Esophagus muscularis mucosa (tissue), 4 donors: ENCODE results near the gene SPOCK1. TPM values are rescaled to one million over a fixed set of nuclear protein-coding genes. Genes with fewer than 3 reads are reported as not detected.

ENCODE experiments used
- DNase-seq: peaks from one replicate; pipeline ENCODE4 v3.0.0-alpha.2; 2017; ENCODE audit errors: extremely low spot score
- H3K27ac ChIP-seq, 4 donors: fragments of 200-600 bp; sonication (generic); replicated peaks in 1 of 4; 1 replicate in 3 of 4; 2 replicates in 1 of 4; pipeline ENCODE4 v1.5.1; 2016 to 2019; ENCODE audit warnings: mild to moderate bottlenecking in 1 of 4
- H3K27me3 ChIP-seq, 4 donors: fragments of 200-600 bp; sonication (generic); one replicate each; pipeline versions ENCODE4 v1.5.1 to v1.6.0; 2016 to 2019
- H3K36me3 ChIP-seq, 4 donors: fragments of 200-600 bp; sonication (generic); one replicate each; pipeline ENCODE4 v1.5.1; 2016 to 2019
- H3K4me1 ChIP-seq, 4 donors: fragments of 200-600 bp; sonication (generic); one replicate each; pipeline ENCODE4 v1.5.1; 2016 to 2019
- H3K4me3 ChIP-seq, 4 donors: fragments of 200-600 bp; sonication (generic); 1 replicate in 2 of 4; 2 replicates in 2 of 4; pipeline ENCODE4 v1.5.1; 2016 to 2019; ENCODE audit warnings: mild to moderate bottlenecking in 4 of 4, moderate library complexity in 1 of 4
- H3K9me3 ChIP-seq, 4 donors: fragments of 200-600 bp; sonication (generic); 1 replicate in 3 of 4; 2 replicates in 1 of 4; pipeline ENCODE4 v1.5.1; 2016 to 2019
- CTCF ChIP-seq, 3 experiments: fragments of 200-600 bp in 2 of 3; fragments of 450-650 bp in 1 of 3; sonication (generic) in 2 of 3; IDR thresholded peaks; one replicate each; pipeline ENCODE4 v1.5.1; 2017 to 2019; ENCODE audit warnings: antibody characterized with exemption in 3 of 3, mild to moderate bottlenecking in 2 of 3, moderate library complexity in 1 of 3
- EP300 ChIP-seq: sonication (generic); formaldehyde crosslinking; IDR thresholded peaks from one replicate; pipeline ENCODE4 v1.6.1; 2017; ENCODE audit warnings: antibody characterized with exemption
- POLR2A ChIP-seq: fragments of 450-650 bp; IDR thresholded peaks from one replicate; pipeline ENCODE4 v1.6.1; 2017; ENCODE audit warnings: antibody characterized with exemption, moderate library complexity, mild to moderate bottlenecking, low read depth
- POLR2AphosphoS5 ChIP-seq, 2 donors: sonication (generic); formaldehyde crosslinking; IDR thresholded peaks; one replicate each; pipeline ENCODE4 v1.6.1; 2017; ENCODE audit warnings: antibody characterized with exemption in 2 of 2
- WGBS: methylation state at CpG from one replicate; pipeline ENCODE4 v1.1.5; 2018; 5-methylcytosine and 5-hydroxymethylcytosine counted together
- intact Hi-C: fragments of 100-400 bp; cut with DNase I; formaldehyde crosslinking; loops from one replicate; pipeline ENCODE4 v1.15.1; 2023
- total RNA-seq, 4 donors: library from RNA; depleted of rRNA; stranded (reverse); fragments of >200 nt; gene quantifications; one replicate each; pipeline versions ENCODE4 v1.1.0 to v1.2.1, GENCODE V29; 2016

The SPOCK1 gene
- total RNA-seq, 4 donors from 2014 or later, result 39.0 to 52.4 (median 45.6) TPM

DNA sequence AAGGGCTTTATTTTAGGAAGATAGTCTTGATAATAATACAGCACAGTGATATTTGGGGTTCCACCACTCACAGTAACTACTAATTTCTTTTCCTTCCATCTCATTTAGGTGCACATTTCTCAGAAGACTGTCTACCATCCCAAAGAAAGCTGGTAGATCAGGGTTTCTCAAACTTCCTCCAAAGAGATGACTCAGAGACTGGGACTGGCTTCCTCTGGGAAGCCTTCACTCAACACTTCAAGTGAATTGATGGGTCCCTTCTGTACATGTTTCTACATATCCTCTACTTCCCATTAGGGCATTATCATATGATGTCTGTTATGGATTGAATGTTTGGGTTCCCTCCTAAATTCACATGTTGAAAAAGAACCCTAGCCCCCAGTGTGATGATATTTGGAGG lies 138.5 kb downstream of the SPOCK1 start:
- no peak for DNase-seq
- Histone ChIP-seq H3K9me3 (no peaks in the 10 kb centered on the region), H3K27ac (no peak overlapping the region), H3K36me3 (no peaks in the 10 kb centered on the region), H3K4me1 (peaks cover 0 to 8% (median 8%) of the 10 kb centered on the region in 4 donors), H3K4me3 (no peak overlapping the region), H3K27me3 (peaks cover 0 to 13% (median 0%) of the 10 kb centered on the region in 4 donors)
- no peak for TF ChIP-seq POLR2AphosphoS5 (IDR thresholded peaks at IDR 0.05)
- no peak for TF ChIP-seq EP300
- no peak for TF ChIP-seq CTCF (IDR thresholded peaks at IDR 0.05)
- TF ChIP-seq POLR2A, result no peak
- intact Hi-C loops, result no loop called here

GRCh38 chr5:137359941-137360340 lies 139.2 kb downstream of the SPOCK1 start:
- intact Hi-C loops, result no loop called here
- no peak for DNase-seq
- TF ChIP-seq CTCF (IDR thresholded peaks at IDR 0.05) (no peak), EP300 (no peak), POLR2A (no peak), POLR2AphosphoS5 (IDR thresholded peaks at IDR 0.05) (no peak)
- H3K9me3 ChIP-seq, result no peaks in the 10 kb centered on the region
- H3K36me3 ChIP-seq, result no peaks in the 10 kb centered on the region
- H3K4me3 ChIP-seq, result no peak overlapping the region
- H3K4me1 ChIP-seq, result peaks cover 0 to 2% (median 1%) of the 10 kb centered on the region in 4 donors
- H3K27ac ChIP-seq, result no peak overlapping the region
- H3K27me3 ChIP-seq, result peaks cover 0 to 19% (median 0%) of the 10 kb centered on the region in 4 donors

DNA sequence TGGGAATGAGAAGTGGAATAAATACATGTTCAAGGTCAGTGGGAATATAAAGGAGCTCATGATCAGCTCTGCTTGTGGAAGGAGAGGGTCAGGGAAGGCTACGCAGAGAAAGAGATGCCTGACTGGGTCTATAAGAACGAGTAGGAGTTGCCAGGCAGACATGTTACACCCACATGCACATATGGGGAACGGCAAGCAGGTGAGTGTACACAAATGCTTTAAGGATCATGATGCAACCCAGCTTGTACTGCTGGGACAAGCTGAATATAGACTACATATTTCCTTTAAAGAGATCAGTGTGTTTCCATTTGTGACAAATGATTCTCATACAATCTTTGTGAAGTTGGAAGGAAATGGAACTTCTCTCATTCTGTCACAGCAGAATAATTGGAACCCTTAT lies 141.7 kb downstream of the SPOCK1 start:
- intact Hi-C loops, result no loop called here
- TF ChIP-seq POLR2A, result no peak
- no peak for TF ChIP-seq EP300
- TF ChIP-seq POLR2AphosphoS5 (IDR thresholded peaks at IDR 0.05), result no peak
- TF ChIP-seq CTCF (IDR thresholded peaks at IDR 0.05), result no peak
- Histone ChIP-seq H3K36me3 (no peaks in the 10 kb centered on the region), H3K4me3 (no peak overlapping the region), H3K4me1 (no peaks in the 10 kb centered on the region), H3K27me3 (peaks cover 0 to 27% (median 0%) of the 10 kb centered on the region in 4 donors), H3K9me3 (no peaks in the 10 kb centered on the region), H3K27ac (no peak overlapping the region)
- no peak for DNase-seq
- 83% methylated on average over 3 of the region's 3 CpGs for WGBS

- 83% methylated on average over 4 of the region's 4 CpGs for WGBS
- no peaks in the 10 kb centered on the region for H3K4me1 ChIP-seq
- intact Hi-C loops, result no loop called here
- H3K27ac ChIP-seq, result no peak overlapping the region
- H3K4me3 ChIP-seq, result no peak overlapping the region
- no peaks in the 10 kb centered on the region for H3K36me3 ChIP-seq
- TF ChIP-seq CTCF (IDR thresholded peaks at IDR 0.05), result no peak
- no peak for TF ChIP-seq EP300
- no peak for TF ChIP-seq POLR2A
- no peak for TF ChIP-seq POLR2AphosphoS5 (IDR thresholded peaks at IDR 0.05)
- DNase-seq, result no peak
- H3K9me3 ChIP-seq, result no peaks in the 10 kb centered on the region
- H3K27me3 ChIP-seq, result peaks cover 0 to 27% (median 0%) of the 10 kb centered on the region in 4 donors
Observed at GRCh38 chr5:137356127-137356526, 143.0 kb downstream of the SPOCK1 start.

GRCh38 chr5:137355708-137356107 lies 143.4 kb downstream of the SPOCK1 start:
- DNase-seq, result no peak
- WGBS, result 87% methylated on average over 4 of the region's 4 CpGs
- no peaks in the 10 kb centered on the region for H3K4me1 ChIP-seq
- peaks cover 0 to 26% (median 0%) of the 10 kb centered on the region in 4 donors for H3K27me3 ChIP-seq
- no peak overlapping the region for H3K27ac ChIP-seq
- TF ChIP-seq CTCF (IDR thresholded peaks at IDR 0.05), result no peak
- TF ChIP-seq POLR2A, result no peak
- no peak for TF ChIP-seq POLR2AphosphoS5 (IDR thresholded peaks at IDR 0.05)
- no peak for TF ChIP-seq EP300
- intact Hi-C loops, result no loop called here
- no peaks in the 10 kb centered on the region for H3K36me3 ChIP-seq
- no peaks in the 10 kb centered on the region for H3K9me3 ChIP-seq
- no peak overlapping the region for H3K4me3 ChIP-seq
